GM21526 (cell line): ENCODE data around the gene LANCL1.

Experiments used
- ATAC-seq: cut with Tn5 transposase; IDR thresholded peaks from one replicate; pipeline ENCODE4 v1.9.1; 2021; ENCODE audit warnings: moderate library complexity; ENCODE audit not compliant: unreplicated experiment, low FRiP score

Gene LANCL1

DNA sequence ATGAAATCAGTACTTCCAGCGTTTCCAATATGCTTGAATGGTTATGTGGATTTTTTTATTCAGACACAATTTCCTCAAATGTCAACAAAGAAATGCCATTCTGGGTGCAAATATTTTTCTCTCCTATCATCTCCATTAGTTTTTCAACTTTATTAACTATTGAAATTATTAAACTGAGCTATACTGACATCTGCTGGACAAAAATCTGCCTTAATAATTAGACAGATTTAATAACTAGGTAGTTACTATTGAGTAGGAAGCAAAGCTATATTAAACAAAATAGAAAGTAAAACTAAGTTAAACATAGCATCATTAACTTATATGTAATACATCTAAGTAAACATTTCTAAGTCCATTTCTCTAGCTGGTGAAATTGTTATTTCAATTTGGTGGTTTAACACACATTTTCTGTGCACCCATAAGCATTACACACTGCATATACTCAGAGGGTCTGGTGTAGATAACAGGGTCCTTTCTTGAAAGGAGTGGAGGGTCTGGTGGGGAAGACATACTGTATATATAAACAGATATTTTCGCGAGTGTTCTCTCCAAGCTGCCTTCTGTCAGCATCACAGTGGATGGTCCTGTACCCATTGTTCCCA, 77.0 kb downstream of the LANCL1 start:
- no peak for ATAC-seq

GRCh38 chr2:210392469-210392881, 84.1 kb downstream of the LANCL1 start:
- no peak for ATAC-seq

DNA sequence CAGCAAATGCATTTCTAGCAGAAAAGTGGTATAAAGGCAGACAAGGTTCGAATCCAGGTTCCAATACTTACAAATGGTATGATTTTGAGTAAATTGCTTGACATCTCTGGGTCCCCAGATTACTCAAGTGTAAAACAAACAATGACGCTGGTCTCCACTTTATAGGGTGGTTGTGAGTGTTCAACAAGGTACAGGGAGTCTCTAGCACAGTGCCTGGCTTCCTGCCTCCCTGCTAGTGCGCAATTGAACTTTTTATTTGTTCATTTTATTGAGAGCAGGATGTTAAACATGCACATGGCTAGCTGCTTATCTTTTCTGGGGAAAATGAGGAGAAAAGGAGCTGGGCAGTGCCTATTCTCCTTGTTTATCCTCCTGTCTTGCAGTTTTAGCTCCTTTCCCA, 86.7 kb downstream of the LANCL1 start:
- no peak for ATAC-seq

- ATAC-seq, result no peak
Observed at GRCh38 chr2:210388148-210388547, 88.4 kb downstream of the LANCL1 start.

DNA sequence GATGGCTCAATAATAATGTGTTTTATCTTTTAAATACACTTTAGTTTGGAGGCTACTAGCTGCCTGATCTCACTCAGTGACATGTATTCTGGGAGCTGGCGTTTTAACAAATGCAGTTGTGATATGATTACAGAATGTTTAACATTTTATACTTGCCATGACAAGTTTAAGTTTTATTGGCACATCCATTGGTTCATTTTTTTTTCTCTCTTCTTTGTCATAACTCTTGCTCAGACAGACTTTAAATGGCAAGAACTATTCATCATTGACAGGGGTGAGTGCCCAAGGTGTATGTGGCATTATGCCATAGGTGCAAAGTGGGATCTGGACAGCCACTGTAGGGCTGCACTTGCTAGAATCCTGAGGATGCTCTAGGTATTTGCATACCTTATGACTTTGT, 89.5 kb downstream of the LANCL1 start:
- no peak for ATAC-seq
